HG03103 (cell line): ENCODE data around the gene ENO2.

Experiments used
- ATAC-seq: cut with Tn5 transposase; IDR thresholded peaks from one replicate; pipeline ENCODE4 v1.9.1; 2021; ENCODE audit warnings: low read depth; ENCODE audit not compliant: unreplicated experiment

The ENO2 gene

GRCh38 chr12:6912164-6912935 is 2.0 kb upstream of the ENO2 start:
- ATAC-seq: no peak

DNA sequence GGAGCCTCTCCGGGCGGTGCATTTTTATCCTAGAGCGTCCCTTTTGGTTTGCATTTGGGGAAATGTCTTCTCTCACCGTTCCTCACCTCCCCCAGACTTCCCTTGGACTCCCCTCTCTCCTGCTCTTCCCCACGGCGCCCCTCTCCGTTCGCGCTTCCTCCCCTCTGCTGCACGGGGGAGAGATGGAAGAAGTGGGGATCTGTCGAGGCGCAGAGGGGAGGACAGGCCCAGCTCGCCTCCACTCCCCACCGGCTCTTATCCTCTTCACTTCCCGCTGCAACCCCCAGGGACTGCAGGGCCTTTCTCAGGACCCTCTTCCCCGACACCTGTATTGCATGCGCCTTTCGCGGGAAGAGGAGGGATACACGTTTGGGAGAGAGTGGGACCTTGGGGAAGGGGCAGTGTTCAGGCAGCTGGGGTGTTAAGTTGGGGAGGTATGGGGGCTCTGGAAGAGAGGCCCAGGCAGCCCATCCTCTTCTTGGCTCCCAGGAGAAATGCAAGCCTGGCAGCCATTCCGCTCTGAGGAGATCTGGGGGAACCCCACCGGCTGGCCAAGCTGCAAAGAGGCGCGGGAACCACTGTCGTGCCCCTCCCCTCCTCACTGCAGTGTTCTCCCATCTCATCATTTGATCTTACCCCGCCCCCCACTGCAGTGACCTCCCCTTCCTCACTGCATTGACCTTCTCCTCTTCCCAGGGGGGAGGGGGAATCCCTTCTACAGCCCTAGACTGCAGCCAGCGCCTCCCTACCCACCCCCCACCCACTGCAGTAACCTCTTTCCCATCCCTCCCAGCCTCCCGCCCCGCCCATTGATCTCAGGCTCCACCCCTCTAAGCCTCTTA is 788 bp downstream of the ENO2 start:
- ATAC-seq: no peak

DNA sequence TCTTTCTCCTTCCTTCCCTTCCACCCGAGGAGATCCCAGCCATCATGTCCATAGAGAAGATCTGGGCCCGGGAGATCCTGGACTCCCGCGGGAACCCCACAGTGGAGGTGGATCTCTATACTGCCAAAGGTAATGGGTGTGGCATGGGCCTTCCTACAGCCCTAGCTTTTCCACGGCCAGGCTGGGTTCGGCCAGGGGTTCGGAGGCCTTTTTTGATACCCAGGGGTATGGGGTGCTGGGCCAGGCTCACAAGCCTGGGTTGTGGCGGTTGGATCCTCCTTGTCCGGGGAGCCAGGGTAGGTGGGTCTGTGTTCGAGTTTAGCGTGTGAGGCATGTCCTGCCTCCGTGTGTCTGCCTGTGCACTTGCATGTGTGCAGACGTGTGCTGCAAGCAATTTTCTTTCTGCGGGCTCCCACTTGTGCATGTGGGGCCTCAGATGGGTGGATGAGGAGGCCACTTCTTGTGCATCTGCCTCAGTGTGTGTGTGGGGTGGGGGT is 1.5 kb downstream of the ENO2 start:
- ATAC-seq: no peak

GRCh38 chr12:6916426-6917200 is 2.2 kb downstream of the ENO2 start:
- ATAC-seq: no peak

- no peak for ATAC-seq
Observed at GRCh38 chr12:6917491-6918231, 3.3 kb downstream of the ENO2 start.

DNA sequence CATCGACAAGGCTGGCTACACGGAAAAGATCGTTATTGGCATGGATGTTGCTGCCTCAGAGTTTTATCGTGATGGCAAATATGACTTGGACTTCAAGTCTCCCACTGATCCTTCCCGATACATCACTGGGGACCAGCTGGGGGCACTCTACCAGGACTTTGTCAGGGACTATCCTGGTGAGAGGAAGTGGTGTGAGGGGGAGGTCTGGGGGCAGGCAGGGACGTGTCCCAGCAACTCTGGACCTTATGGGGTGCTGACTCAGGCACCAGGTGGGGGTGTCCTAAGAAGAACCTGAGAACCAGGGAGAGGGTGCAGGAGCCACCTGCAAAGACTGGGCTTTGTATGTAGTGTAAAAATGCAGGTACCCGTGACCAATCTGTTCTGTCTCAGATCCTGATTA is 5.2 kb downstream of the ENO2 start:
- ATAC-seq: no peak

DNA sequence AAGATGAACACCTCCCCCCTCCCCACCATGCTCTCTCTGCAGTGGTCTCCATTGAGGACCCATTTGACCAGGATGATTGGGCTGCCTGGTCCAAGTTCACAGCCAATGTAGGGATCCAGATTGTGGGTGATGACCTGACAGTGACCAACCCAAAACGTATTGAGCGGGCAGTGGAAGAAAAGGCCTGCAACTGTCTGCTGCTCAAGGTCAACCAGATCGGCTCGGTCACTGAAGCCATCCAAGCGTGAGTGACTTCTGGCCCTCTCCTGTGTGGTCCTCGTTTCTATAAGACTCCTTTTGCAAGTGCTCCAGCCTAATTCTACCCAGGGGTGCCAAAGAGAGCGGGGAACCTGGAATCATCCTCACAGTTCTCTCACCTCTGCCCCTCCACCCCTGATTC is 7.2 kb downstream of the ENO2 start:
- no peak for ATAC-seq

- no peak for ATAC-seq
Observed at GRCh38 chr12:6921996-6922946, 7.9 kb downstream of the ENO2 start.

DNA sequence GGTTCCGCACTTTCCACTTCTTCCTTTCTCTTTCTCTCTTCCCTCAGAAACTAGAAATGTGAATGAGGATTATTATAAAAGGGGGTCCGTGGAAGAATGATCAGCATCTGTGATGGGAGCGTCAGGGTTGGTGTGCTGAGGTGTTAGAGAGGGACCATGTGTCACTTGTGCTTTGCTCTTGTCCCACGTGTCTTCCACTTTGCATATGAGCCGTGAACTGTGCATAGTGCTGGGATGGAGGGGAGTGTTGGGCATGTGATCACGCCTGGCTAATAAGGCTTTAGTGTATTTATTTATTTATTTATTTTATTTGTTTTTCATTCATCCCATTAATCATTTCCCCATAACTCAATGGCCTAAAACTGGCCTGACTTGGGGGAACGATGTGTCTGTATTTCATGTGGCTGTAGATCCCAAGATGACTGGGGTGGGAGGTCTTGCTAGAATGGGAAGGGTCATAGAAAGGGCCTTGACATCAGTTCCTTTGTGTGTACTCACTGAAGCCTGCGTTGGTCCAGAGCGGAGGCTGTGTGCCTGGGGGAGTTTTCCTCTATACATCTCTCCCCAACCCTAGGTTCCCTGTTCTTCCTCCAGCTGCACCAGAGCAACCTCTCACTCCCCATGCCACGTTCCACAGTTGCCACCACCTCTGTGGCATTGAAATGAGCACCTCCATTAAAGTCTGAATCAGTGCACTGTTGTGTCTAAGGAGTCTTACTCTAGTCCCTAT is 8.8 kb downstream of the ENO2 start:
- ATAC-seq: no peak

DNA sequence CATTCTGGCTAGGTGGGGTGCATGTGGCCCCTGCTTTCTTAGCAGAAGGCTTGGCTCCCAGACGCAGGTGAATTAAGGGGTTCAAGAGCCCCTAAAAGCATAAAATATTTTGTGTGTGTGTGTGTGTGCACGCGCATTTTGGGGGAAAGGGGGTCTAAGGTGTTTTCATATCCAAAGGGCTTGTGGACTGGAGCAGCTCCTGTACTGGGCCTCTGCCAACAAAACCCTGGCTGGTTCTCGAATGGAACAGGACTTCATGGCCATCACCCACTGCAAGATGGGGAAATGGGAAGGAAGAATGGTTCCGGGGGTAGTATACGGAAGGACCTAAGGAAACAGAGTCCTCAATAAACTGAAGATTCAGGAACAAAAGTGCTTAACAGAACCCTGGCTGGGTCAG is 9.5 kb downstream of the ENO2 start:
- no peak for ATAC-seq

DNA sequence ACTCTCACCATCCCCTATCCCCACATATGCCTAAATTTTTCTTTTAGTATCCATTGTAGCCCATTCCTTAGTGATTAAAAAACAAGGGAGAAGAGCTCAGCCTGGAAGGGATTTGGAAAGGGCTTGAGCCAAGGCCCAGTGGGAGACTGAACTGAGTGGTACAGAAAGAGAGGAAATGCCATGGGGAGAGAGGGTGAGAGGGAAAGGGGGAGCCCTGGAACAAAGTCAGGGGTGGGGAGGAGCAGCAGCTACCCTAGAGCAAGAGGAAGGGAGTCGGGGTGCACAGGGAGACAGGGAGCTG is 10.8 kb downstream of the ENO2 start:
- no peak for ATAC-seq

- no peak for ATAC-seq
Observed at GRCh38 chr12:6925540-6926279, 11.3 kb downstream of the ENO2 start.

GRCh38 chr12:6927379-6928021 is 13.1 kb downstream of the ENO2 start, which contains the start of gene ATN1:
Gene ATN1, plus strand, starts transcription at chr12:6927959. Its CDS starts 6,043 bp downstream, at chr12:6934002.
- no peak for ATAC-seq

DNA sequence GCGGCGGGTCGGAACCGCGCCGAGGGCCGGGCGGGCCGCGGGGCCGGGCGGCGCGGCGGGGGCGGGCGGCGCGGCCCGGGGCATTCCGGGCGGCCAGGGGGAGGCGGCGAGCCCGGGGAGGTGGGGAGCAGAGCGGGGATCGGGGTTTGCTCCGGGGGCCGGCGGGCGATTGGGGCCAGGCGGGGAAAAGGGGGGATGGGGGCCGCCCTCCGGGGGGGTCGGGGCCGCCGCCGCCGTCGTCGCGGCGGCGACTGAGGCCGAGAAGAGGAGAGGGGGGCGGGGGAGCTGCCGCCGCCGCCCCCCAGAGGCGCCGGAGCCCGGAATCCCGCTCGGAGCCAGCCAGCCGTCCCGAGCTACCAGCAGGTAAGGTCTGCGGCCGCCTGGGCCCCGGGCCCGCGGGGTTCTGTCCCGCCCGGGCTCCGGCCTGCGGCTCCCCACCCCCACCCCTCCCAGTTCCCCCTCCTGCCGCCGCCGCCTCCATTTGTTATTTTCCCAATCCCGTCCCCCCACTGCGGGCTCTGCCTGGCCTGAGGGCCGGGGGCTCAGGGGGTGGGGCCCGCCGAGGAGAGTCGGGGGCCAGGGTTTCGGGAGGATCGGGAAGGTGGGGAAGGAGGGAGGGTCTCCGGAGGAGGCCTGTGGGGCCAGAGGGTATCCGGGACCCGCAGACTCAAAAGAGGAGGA is 13.8 kb downstream of the ENO2 start:
- ATAC-seq: no peak

- ATAC-seq: no peak
Observed at GRCh38 chr12:6928703-6929407, 14.5 kb downstream of the ENO2 start.
